HEK293 (cell line): Measurements from ENCODE around the gene TST.

ENCODE experiments used
- CTCF ChIA-PET: fragments of 350-600 bp; formaldehyde crosslinking; extraction: SDS; loops from one replicate; lab custom pipeline; 2021; ENCODE audit warnings: antibody characterized with exemption; lab: Yijun Ruan, JAX
- POLR2A ChIA-PET: fragments of 300-600 bp; formaldehyde crosslinking; extraction: SDS; loops from one replicate; lab custom pipeline; 2020; ENCODE audit warnings: antibody characterized with exemption, inconsistent platforms; lab: Yijun Ruan, JAX
- H3K27ac ChIP-seq: fragments of 200-500 bp; sonication (Bioruptor generic); 2 replicates; pipeline ENCODE4 v1.5.1; 2014; ENCODE audit warnings: low read depth, low read length, control low read depth, inconsistent platforms; ENCODE audit errors: extremely low read depth
- H3K36me3 ChIP-seq, 2 experiments: fragments of 200-500 bp in 1 of 2; sonication (Bioruptor generic) in 1 of 2; 1 replicate in 1 of 2; 2 replicates in 1 of 2; pipeline ENCODE4 v1.5.1; 2014 to 2017; ENCODE audit warnings: inconsistent platforms in 2 of 2, low read length in 2 of 2; ENCODE audit not compliant: control insufficient read depth in 2 of 2, insufficient read depth in 1 of 2
- H3K4me1 ChIP-seq: fragments of 200-500 bp; sonication (Bioruptor generic); 2 replicates; pipeline ENCODE4 v1.5.1; 2014; ENCODE audit warnings: mild to moderate bottlenecking, low read length, inconsistent platforms; ENCODE audit not compliant: control insufficient read depth, insufficient read depth
- H3K4me3 ChIP-seq: 2 replicates; pipeline ENCODE4 v1.5.1; 2011; ENCODE audit warnings: low read depth, mild to moderate bottlenecking, control low read depth, low read length, moderate library complexity
- H3K9me3 ChIP-seq: fragments of 200-500 bp; sonication (Bioruptor generic); 2 replicates; pipeline ENCODE4 v1.5.1; 2014; ENCODE audit warnings: low read depth, low read length, inconsistent platforms; ENCODE audit not compliant: control insufficient read depth, insufficient read depth
- BCL11A ChIP-seq: fragments of 450-650 bp; formaldehyde crosslinking; IDR thresholded peaks from 2 replicates; pipeline ENCODE4 v1.5.1; 2016; ENCODE audit warnings: low read depth, missing biosample characterization, missing genetic modification characterization
- BCL11B ChIP-seq: fragments of 450-650 bp; formaldehyde crosslinking; IDR thresholded peaks from 2 replicates; pipeline ENCODE4 v1.5.1; 2016; ENCODE audit warnings: low read depth, missing biosample characterization, missing genetic modification characterization
- FEZF1 ChIP-seq: fragments of 450-650 bp; formaldehyde crosslinking; IDR thresholded peaks from 2 replicates; pipeline ENCODE4 v1.5.1; 2016; ENCODE audit warnings: missing biosample characterization, missing genetic modification characterization
- GFI1B ChIP-seq: fragments of 450-650 bp; formaldehyde crosslinking; IDR thresholded peaks from 2 replicates; pipeline ENCODE4 v1.5.1; 2016; ENCODE audit warnings: missing biosample characterization, missing genetic modification characterization
- KLF7 ChIP-seq: fragments of 450-650 bp; formaldehyde crosslinking; IDR thresholded peaks from 2 replicates; pipeline ENCODE4 v1.5.1; 2016; ENCODE audit warnings: missing biosample characterization, missing genetic modification characterization, borderline replicate concordance
- SETDB1 ChIP-seq: IDR thresholded peaks from one replicate; pipeline ENCODE4 v1.6.1; 2017; ENCODE audit warnings: mild to moderate bottlenecking, low read length, moderate library complexity, mixed read lengths; ENCODE audit not compliant: insufficient read length
- TRIM28 ChIP-seq: IDR thresholded peaks from 2 replicates; pipeline ENCODE4 v1.6.1; 2011; ENCODE audit warnings: low read length, control low read depth, borderline replicate concordance
- ZFP41 ChIP-seq: fragments of 450-650 bp; formaldehyde crosslinking; IDR thresholded peaks from 2 replicates; pipeline ENCODE4 v1.5.1; 2016; ENCODE audit warnings: missing biosample characterization, missing genetic modification characterization, borderline replicate concordance
- ZNF121 ChIP-seq: fragments of 450-650 bp; formaldehyde crosslinking; IDR thresholded peaks from 2 replicates; pipeline ENCODE4 v1.5.1; 2016; ENCODE audit warnings: missing biosample characterization, missing genetic modification characterization
- ZNF148 ChIP-seq: fragments of 450-650 bp; formaldehyde crosslinking; IDR thresholded peaks from 2 replicates; pipeline ENCODE4 v1.5.0; 2017; ENCODE audit warnings: missing biosample characterization, missing genetic modification characterization, borderline replicate concordance
- ZNF18 ChIP-seq: fragments of 450-650 bp; formaldehyde crosslinking; IDR thresholded peaks from 2 replicates; pipeline ENCODE4 v1.5.1; 2016; ENCODE audit warnings: missing biosample characterization, missing genetic modification characterization
- ZNF184 ChIP-seq: fragments of 450-650 bp; IDR thresholded peaks from 2 replicates; pipeline ENCODE4 v1.5.1; 2018; ENCODE audit warnings: missing biosample characterization, mild to moderate bottlenecking, missing genetic modification characterization
- ZNF211 ChIP-seq: fragments of 450-650 bp; formaldehyde crosslinking; IDR thresholded peaks from 2 replicates; pipeline ENCODE4 v1.5.1; 2016; ENCODE audit warnings: low read depth, missing biosample characterization, missing genetic modification characterization
- ZNF274 ChIP-seq, 2 experiments: fragments of 200-500 bp in 1 of 2; fragments of 450-650 bp in 1 of 2; sonication (Bioruptor generic) in 1 of 2; formaldehyde crosslinking in 1 of 2; IDR thresholded peaks; 2 replicates each; pipeline versions ENCODE4 v1.5.1 to v1.6.1; 2014 to 2016; ENCODE audit warnings: borderline replicate concordance in 1 of 2, inconsistent platforms in 1 of 2, low read length in 1 of 2, missing biosample characterization in 1 of 2, missing genetic modification characterization in 1 of 2
- ZNF302 ChIP-seq: fragments of 450-650 bp; formaldehyde crosslinking; IDR thresholded peaks from 2 replicates; pipeline ENCODE4 v1.5.1; 2016; ENCODE audit warnings: missing biosample characterization, missing genetic modification characterization, low read depth
- ZNF335 ChIP-seq: fragments of 450-650 bp; formaldehyde crosslinking; conservative IDR thresholded peaks from 2 replicates; pipeline ENCODE4 v1.5.1; 2016; ENCODE audit warnings: missing biosample characterization, missing genetic modification characterization
- ZNF513 ChIP-seq: fragments of 450-650 bp; IDR thresholded peaks from 2 replicates; pipeline ENCODE4 v1.5.1; 2018; ENCODE audit warnings: missing biosample characterization, missing genetic modification characterization
- ZNF548 ChIP-seq: fragments of 450-650 bp; formaldehyde crosslinking; IDR thresholded peaks from 2 replicates; pipeline ENCODE4 v1.5.1; 2016; ENCODE audit warnings: missing biosample characterization, missing genetic modification characterization
- ZNF558 ChIP-seq: fragments of 450-650 bp; formaldehyde crosslinking; IDR thresholded peaks from 2 replicates; pipeline ENCODE4 v1.5.1; 2016; ENCODE audit warnings: missing biosample characterization, missing genetic modification characterization
- ZNF645 ChIP-seq: fragments of 450-650 bp; formaldehyde crosslinking; IDR thresholded peaks from 2 replicates; pipeline ENCODE4; 2016; ENCODE audit warnings: missing biosample characterization, missing genetic modification characterization
- ZNF692 ChIP-seq: fragments of 450-650 bp; formaldehyde crosslinking; IDR thresholded peaks from 2 replicates; pipeline ENCODE4 v1.5.1; 2016; ENCODE audit warnings: missing biosample characterization, missing genetic modification characterization
- ZSCAN16 ChIP-seq: fragments of 450-650 bp; formaldehyde crosslinking; IDR thresholded peaks from 2 replicates; pipeline ENCODE4 v1.5.1; 2016; ENCODE audit warnings: missing biosample characterization, missing genetic modification characterization
- ZSCAN30 ChIP-seq: fragments of 450-650 bp; IDR thresholded peaks from 2 replicates; pipeline ENCODE4 v1.5.1; 2018; ENCODE audit warnings: missing biosample characterization, mild to moderate bottlenecking, missing genetic modification characterization, moderate library complexity
- TF ChIP-seq, protein P1 (sequence below): fragments of 450-650 bp; formaldehyde crosslinking; IDR thresholded peaks from 2 replicates; pipeline ENCODE4 v1.5.1; 2017; ENCODE audit warnings: missing biosample characterization, missing genetic modification characterization

TST gene

GRCh38 chr22:37051391-37052385, 32.4 kb upstream of the TST start, which contains the start of gene KCTD17:
KCTD17 (plus strand) TSS chr22:37051742; CDS start chr22:37051761, 19 bp downstream.
- Histone ChIP-seq H3K9me3 (no peaks in the 10 kb centered on the region), H3K36me3 (peaks cover 0 to 39% of the 10 kb centered on the region in 2 experiments; a peak in 1 of 3 replicates), H3K4me1 (peaks cover 5% of the 10 kb centered on the region; the same call in 1 of the 2 replicates), H3K4me3 (peak within 1 kb of the TSS; percentile 73), H3K27ac (no peak within 1 kb of the TSS)
- CTCF ChIA-PET = interaction anchor here (0.7 to 1.5 kb wide), 5 partner anchors 8 to 256 kb away, joined by 3 to 6 read pairs (median 4); no protein-coding TSS in a partner anchor
- POLR2A ChIA-PET = interaction anchor here (0.5 to 1.7 kb wide), 15 partner anchors 9 to 395 kb away, joined by 3 to 7 read pairs (median 3); partner anchors contain the start of gene TST
- TF ChIP-seq ZNF274 (IDR thresholded peaks at IDR 0.05; ENCODE audit: low read length) (no peak), ZNF274 (tag by site-specific recombination; IDR thresholded peaks at IDR 0.05; ENCODE audit: borderline replicate concordance) (no peak), KLF7 (tag by site-specific recombination) (no peak), ZNF302 (tag by site-specific recombination) (no peak), GFI1B (tag by site-specific recombination) (no peak), ZNF548 (tag by site-specific recombination) (no peak), ZNF558 (tag by site-specific recombination) (no peak), SETDB1 (no peak), ZFP41 (tag by site-specific recombination) (no peak), ZSCAN16 (no peak), ZNF513 (tag by site-specific recombination) (peak; percentile 59), ZNF148 (tag by site-specific recombination) (no peak), FEZF1 (no peak), ZNF211 (tag by site-specific recombination) (no peak), ZNF645 (no peak), BCL11A (tag by site-specific recombination) (no peak), ZNF184 (no peak), BCL11B (tag by site-specific recombination) (no peak), ZSCAN30 (no peak), ZNF692 (peak; percentile 47; the same call in 1 of the 2 replicates), TRIM28 (no peak), ZNF121 (tag by site-specific recombination) (peak; percentile 68; the same call in 1 of the 2 replicates), ZNF18 (tag by site-specific recombination) (no peak), ZNF335 (tag by site-specific recombination) (peak; percentile 63)
- TF ChIP-seq, protein P1, sequence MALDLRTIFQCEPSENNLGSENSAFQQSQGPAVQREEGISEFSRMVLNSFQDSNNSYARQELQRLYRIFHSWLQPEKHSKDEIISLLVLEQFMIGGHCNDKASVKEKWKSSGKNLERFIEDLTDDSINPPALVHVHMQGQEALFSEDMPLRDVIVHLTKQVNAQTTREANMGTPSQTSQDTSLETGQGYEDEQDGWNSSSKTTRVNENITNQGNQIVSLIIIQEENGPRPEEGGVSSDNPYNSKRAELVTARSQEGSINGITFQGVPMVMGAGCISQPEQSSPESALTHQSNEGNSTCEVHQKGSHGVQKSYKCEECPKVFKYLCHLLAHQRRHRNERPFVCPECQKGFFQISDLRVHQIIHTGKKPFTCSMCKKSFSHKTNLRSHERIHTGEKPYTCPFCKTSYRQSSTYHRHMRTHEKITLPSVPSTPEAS (tag by site-specific recombination) = no peak
